Kidney (tissue), 14 donors: Measurements from ENCODE around the gene GADD45G. TPM values are rescaled to one million over a fixed set of nuclear protein-coding genes. Genes with fewer than 3 reads are reported as not detected.

Experiments
- DNase-seq, 5 donors: peaks; one replicate each; pipeline ENCODE4 v3.0.0-alpha.2; 2013 to 2020
- FAIRE-seq: peaks from 2 replicates; lab custom pipeline; 2012; peaks lifted over from hg19 to GRCh38; lab: Jason Lieb, UNC
- H3K27ac ChIP-seq, 2 donors: one replicate each; pipeline ENCODE4 v1.7.0; 2013; ENCODE audit warnings: low read depth in 2 of 2, low read length in 2 of 2, inconsistent platforms in 1 of 2
- H3K27me3 ChIP-seq: one replicate; pipeline ENCODE4 v1.7.1; 2013; ENCODE audit warnings: low read length, inconsistent platforms; ENCODE audit not compliant: control insufficient read depth, insufficient read depth
- H3K36me3 ChIP-seq, 3 donors: one replicate each; pipeline versions ENCODE4 v1.7.0 to v1.7.1; 2013; ENCODE audit warnings: low read length in 3 of 3, control low read depth in 1 of 3, inconsistent platforms in 1 of 3; ENCODE audit not compliant: insufficient read depth in 3 of 3, control insufficient read depth in 2 of 3
- H3K4me1 ChIP-seq, 3 donors: one replicate each; pipeline versions ENCODE4 v1.7.0 to v1.7.1; 2013; ENCODE audit warnings: low read length in 3 of 3, inconsistent platforms in 1 of 3, low read depth in 1 of 3; ENCODE audit not compliant: control insufficient read depth in 2 of 3, insufficient read depth in 2 of 3
- H3K4me3 ChIP-seq, 3 donors: one replicate each; pipeline versions ENCODE4 v1.7.0 to v1.8.1; 2013; ENCODE audit warnings: low read length in 3 of 3, control low read depth in 1 of 3, inconsistent platforms in 1 of 3
- H3K9ac ChIP-seq, 3 donors: one replicate each; pipeline versions ENCODE4 v1.7.0 to v1.7.1; 2013; ENCODE audit warnings: low read length in 3 of 3, control low read depth in 1 of 3, inconsistent platforms in 1 of 3
- H3K9me3 ChIP-seq, 3 donors: one replicate each; pipeline versions ENCODE4 v1.7.0 to v1.7.1; 2013; ENCODE audit warnings: low read length in 3 of 3, control low read depth in 1 of 3, inconsistent platforms in 1 of 3; ENCODE audit not compliant: control insufficient read depth in 2 of 3, insufficient read depth in 1 of 3
- intact Hi-C: fragments of 100-400 bp; cut with DNase I; formaldehyde crosslinking; loops from one replicate; pipeline ENCODE4 v1.11.1; 2022
- polyA plus RNA-seq: library from polyadenylated mRNA; stranded (reverse); fragments of 350-450 nt; fragmentation: Illumina TruSeq; extraction: RNeasy Lipid Tissue Mini Kit (QIAGEN cat#74804); gene quantifications from one replicate; pipeline ENCODE4 v1.2.3, GENCODE V29; 2014; ENCODE audit warnings: low read depth, low replicate concordance; ENCODE audit not compliant: insufficient read depth
- total RNA-seq: library from RNA; stranded (reverse); fragmentation: NEBNext Ultra II Directional; extraction: Animal tissue kit (Norgen Biotek cat#: 25700); gene quantifications from one replicate; pipeline ENCODE4 v1.2.1, GENCODE V29; 2021
- TF ChIP-seq, protein P1 (sequence below): IDR thresholded peaks from 3 replicates; pipeline ENCODE4 v1.5.1; 2012; ENCODE audit warnings: mild to moderate bottlenecking, moderate library complexity, borderline replicate concordance; ENCODE audit not compliant: insufficient read depth; ENCODE audit errors: extremely low read depth
- donor health status: control.
- donor health status: control.
- donor health status: control.
- donor health status: control.
- donor health status: control.
- donor health status: DM: yes; HTN: yes; CAD: no.
- donor health status: Normal renal cell carcinoma (clear cell type).

Gene GADD45G
- total and polyA plus RNA-seq, 2 donors from 2014 or later: 7.3 to 48.4 TPM

DNA sequence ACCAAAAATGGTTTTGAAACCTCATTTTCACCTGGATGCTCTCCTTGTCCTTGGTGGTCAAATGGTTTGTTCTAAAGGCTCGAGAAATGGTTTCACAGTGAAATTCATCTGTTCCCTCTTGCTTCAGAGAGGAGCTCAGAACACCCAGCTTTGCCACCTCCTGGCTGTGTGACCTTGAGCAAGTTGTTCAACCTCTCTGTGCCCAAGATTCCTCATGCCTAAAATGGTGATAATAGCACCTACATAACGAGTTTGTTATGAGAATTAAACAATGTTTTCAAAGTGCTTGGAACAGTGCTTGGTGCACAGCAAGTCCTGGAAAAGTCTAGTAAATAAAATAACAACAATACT lies 6.5 kb upstream of the GADD45G start:
- H3K27ac ChIP-seq: peak overlapping the region in 1 of 2 donors; percentile 9
- H3K36me3 ChIP-seq: no peaks in the 10 kb centered on the region
- no peaks in the 10 kb centered on the region for H3K27me3 ChIP-seq
- intact Hi-C loops: no loop called here
- no peak overlapping the region for H3K9ac ChIP-seq
- H3K9me3 ChIP-seq: no peaks in the 10 kb centered on the region
- H3K4me3 ChIP-seq: no peak overlapping the region
- H3K4me1 ChIP-seq: peaks cover 0 to 17% (median 4%) of the 10 kb centered on the region in 3 donors
- TF ChIP-seq, protein P1, sequence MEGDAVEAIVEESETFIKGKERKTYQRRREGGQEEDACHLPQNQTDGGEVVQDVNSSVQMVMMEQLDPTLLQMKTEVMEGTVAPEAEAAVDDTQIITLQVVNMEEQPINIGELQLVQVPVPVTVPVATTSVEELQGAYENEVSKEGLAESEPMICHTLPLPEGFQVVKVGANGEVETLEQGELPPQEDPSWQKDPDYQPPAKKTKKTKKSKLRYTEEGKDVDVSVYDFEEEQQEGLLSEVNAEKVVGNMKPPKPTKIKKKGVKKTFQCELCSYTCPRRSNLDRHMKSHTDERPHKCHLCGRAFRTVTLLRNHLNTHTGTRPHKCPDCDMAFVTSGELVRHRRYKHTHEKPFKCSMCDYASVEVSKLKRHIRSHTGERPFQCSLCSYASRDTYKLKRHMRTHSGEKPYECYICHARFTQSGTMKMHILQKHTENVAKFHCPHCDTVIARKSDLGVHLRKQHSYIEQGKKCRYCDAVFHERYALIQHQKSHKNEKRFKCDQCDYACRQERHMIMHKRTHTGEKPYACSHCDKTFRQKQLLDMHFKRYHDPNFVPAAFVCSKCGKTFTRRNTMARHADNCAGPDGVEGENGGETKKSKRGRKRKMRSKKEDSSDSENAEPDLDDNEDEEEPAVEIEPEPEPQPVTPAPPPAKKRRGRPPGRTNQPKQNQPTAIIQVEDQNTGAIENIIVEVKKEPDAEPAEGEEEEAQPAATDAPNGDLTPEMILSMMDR: no peak
- FAIRE-seq: no peak
- DNase-seq: no peak

DNA sequence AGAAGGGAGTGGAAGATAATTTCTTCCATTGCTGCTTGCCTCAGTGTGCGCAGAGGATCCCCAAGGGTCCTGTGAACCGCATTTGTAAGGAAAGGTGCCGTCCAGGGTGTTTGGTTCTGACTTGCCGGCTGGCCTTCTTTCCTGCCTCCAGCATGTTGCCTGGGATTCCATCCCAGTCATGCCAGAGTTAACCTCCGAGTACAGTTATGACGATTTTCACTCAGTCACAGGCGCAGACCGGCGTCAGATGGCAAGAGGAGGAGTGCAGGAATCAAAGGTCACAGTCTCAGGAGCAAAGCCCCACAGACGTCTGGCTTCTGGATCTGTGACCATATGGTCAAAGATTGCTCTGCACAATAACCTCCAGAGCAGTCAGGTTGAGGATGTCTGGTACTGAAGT lies 5.9 kb upstream of the GADD45G start:
- intact Hi-C loops: no loop called here
- no peak for DNase-seq

DNA sequence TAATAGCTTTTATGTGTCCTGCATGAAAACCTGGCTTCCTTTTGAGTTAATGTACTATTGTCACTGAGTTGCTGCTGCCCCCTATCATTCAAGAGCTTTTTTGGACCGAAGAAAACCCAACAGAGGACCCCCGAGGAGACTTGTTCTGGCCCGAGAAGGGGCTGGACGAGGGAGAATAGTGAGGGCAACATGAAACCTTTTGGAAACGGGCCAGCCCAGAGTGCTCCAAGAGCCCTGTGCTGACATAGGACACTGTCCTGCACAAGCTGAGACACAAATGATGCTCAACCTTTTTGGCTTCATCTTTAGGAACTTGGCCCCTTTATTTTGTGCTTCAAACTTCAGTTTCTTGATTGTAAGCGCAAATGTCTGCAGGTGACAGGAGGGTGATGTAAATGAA lies 4.0 kb upstream of the GADD45G start:
- no peak for FAIRE-seq
- H3K36me3 ChIP-seq: no peaks in the 10 kb centered on the region
- DNase-seq: no peak
- peaks cover 0 to 20% (median 12%) of the 10 kb centered on the region in 3 donors for H3K4me1 ChIP-seq
- no peaks in the 10 kb centered on the region for H3K9me3 ChIP-seq
- H3K4me3 ChIP-seq: no peak overlapping the region
- intact Hi-C loops: no loop called here
- no peak overlapping the region for H3K27ac ChIP-seq
- no peak overlapping the region for H3K9ac ChIP-seq
- TF ChIP-seq, protein P1: no peak
- H3K27me3 ChIP-seq: no peaks in the 10 kb centered on the region

More for the DNA sequence above, 5.9 kb upstream of the GADD45G start:
- Histone ChIP-seq H3K36me3 (no peaks in the 10 kb centered on the region), H3K4me1 (peaks cover 0 to 20% (median 9%) of the 10 kb centered on the region in 3 donors), H3K27me3 (no peaks in the 10 kb centered on the region), H3K27ac (no peak overlapping the region), H3K9ac (no peak overlapping the region), H3K9me3 (no peaks in the 10 kb centered on the region), H3K4me3 (no peak overlapping the region)
- TF ChIP-seq, protein P1: no peak
- FAIRE-seq: no peak

DNA sequence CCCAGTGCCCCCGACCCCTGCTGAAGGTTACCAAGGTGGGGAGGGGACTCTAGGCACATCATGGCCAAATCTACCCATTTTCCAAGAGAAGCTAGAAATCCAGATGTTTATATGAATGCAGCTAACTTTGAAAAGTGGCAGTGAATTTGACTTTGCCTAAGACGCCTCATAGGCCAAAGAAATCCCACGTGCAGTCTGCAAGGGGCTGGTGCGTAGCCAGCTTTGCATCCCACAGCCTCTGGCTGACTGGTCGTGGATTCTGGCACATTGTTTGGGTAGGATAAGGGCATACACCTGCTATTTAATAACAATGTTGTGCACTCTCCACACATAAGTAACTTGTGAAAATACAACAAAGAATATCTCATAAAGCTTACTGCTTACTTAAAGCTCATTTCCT lies 3.5 kb upstream of the GADD45G start:
- no peaks in the 10 kb centered on the region for H3K27me3 ChIP-seq
- H3K4me1 ChIP-seq: peaks cover 0 to 21% (median 12%) of the 10 kb centered on the region in 3 donors
- no peaks in the 10 kb centered on the region for H3K9me3 ChIP-seq
- H3K9ac ChIP-seq: no peak overlapping the region
- no peaks in the 10 kb centered on the region for H3K36me3 ChIP-seq
- intact Hi-C loops: no loop called here
- no peak for FAIRE-seq
- H3K27ac ChIP-seq: no peak overlapping the region
- H3K4me3 ChIP-seq: no peak overlapping the region
- TF ChIP-seq, protein P1: no peak
- no peak for DNase-seq
